Erythroblast (primary cell): ENCODE measurements around the gene CSNK1D.
"Not testable (repeated sequence)": the region's sequence is repeated elsewhere in the genome, so short reads cannot be mapped to it uniquely, and the experiment has no call there.

Experiments
- DNase-seq, 2 experiments: peaks; one replicate each; lab custom pipeline; 2025; lab: John Stamatoyannopoulos, UW
- GATA1 ChIP-seq: IDR thresholded peaks from 2 replicates; pipeline ENCODE4 v1.6.1; 2011; ENCODE audit warnings: low read depth, mild to moderate bottlenecking, control low read depth, low read length, moderate library complexity
- POLR2A ChIP-seq: IDR thresholded peaks from 2 replicates; pipeline ENCODE4 v1.6.1; 2011; ENCODE audit warnings: mild to moderate bottlenecking, low read length

Gene CSNK1D

GRCh38 chr17:82218349-82219075 is 55.0 kb downstream of the CSNK1D start:
- DNase-seq = no peak
- TF ChIP-seq GATA1 (no peak), POLR2A (no peak)

- TF ChIP-seq POLR2A (no peak), GATA1 (no peak)
Measured at GRCh38 chr17:82217530-82218204, 55.8 kb downstream of the CSNK1D start.

GRCh38 chr17:82217120-82217529 is 56.4 kb downstream of the CSNK1D start:
- TF ChIP-seq GATA1 = no peak
- no peak for TF ChIP-seq POLR2A
- DNase-seq = no peak

More at GRCh38 chr17:82217530-82218204, 55.8 kb downstream of the CSNK1D start:
- peak; percentile 49 to 50 for DNase-seq

DNA sequence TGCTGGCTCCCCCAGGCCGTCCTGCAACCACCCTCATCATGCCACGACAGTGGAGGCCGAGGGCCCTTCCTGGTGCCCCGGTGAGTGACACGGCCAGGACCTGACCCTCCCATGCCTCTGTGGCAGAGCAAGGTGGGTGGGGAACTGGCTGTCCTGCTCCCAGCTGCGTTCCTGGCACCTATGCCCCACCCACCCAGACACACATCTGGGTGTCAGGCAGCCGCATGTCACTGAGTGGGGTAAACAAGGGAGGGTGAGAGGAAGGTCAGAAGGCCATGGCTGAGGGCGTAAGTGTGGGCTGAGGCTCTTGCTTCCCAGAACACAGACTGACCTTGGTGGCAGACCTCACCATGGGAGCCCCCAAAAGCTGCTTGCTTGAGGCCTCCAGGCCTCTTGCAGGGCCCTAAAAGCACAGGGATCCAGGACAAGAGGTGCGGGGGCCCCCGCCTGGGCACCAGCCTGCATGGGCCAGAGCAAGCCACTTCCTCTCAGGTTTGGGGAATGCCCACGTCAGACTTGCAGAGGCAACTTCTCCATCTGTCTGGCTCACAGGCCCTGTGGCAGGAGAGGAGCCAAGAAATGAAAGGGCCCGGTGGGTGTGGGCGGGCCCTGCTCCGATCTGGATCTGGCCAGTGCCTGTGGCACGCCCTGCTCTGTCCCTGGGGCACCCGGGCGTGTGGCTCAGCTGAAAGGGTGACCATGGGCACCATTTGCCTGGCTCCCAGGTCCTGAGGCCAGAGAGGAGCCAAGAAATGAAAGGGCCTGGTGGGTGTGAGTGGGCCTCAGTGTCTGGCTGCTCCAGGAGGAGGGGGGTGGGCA is 57.0 kb downstream of the CSNK1D start:
- DNase-seq = peak; percentile 87 to 88
- TF ChIP-seq POLR2A = peak; percentile 71
- no peak for TF ChIP-seq GATA1

DNA sequence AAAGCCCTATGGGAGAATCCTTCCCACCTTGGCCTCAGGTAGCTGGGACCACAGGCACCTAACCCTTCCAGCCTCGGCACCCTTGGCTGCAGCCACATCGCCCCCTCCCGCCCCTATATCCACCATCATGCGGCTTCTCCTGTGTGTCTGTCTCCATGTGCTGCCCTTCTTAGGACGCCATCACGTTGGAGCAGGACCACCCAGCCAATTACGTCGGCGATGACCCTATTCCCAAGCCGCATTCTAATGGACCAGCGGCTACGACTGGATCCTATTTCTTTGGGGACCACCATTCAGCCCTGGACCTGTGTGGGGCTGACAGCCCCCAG is 57.6 kb downstream of the CSNK1D start:
- no peak for TF ChIP-seq POLR2A
- DNase-seq = no peak

DNA sequence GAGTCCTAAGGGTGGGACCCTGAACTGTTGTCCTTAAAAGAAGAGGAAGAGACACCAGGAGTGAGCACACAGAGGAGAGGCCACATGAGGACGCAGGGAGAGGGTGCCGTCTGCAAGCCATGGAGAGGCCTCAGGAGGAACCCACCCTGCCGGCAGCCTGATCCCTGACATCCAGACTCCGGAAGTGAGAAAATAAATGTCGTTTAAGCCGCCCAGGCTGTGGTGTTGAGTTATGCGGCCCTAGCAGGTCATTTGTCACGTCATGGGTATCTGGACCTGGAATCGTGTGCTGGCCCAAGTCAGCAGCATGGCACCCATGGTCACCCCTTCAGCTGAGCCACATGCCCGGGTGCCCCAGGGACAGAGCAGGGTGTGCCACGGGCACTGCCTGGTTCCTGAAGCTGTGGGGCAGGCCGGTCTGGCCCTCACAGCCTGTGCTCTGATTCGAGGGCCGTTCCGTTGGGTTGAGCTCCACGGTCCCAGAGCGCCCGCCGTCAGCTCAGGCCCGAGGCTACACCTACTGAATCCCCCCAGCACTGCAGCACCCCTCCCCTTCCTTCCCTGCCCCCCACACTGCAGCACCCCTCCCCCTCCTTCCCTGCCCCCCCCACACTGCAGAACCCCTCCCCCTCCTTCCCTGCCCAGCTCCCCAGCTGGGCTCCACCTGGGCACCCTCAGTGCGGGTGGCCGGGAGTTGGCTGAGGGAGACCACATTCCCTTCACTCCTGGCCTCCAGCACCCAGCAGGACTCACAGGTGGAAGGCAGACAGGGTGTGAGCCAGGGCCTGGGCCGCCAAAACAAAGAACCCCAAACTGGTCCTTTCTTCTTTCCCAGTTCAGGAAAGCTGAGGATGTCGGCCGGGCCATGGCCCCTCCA is 58.2 kb downstream of the CSNK1D start:
- peak; percentile 58 to 76 for DNase-seq
- no peak for TF ChIP-seq POLR2A
- TF ChIP-seq GATA1 = no peak

GRCh38 chr17:82214012-82214628 is 59.4 kb downstream of the CSNK1D start:
- TF ChIP-seq POLR2A (no peak), GATA1 (no peak)
- DNase-seq = no peak

GRCh38 chr17:82213251-82214011 is 60.1 kb downstream of the CSNK1D start:
- TF ChIP-seq GATA1 (no peak), POLR2A (no peak)
- peak; percentile 50 to 51 for DNase-seq

DNA sequence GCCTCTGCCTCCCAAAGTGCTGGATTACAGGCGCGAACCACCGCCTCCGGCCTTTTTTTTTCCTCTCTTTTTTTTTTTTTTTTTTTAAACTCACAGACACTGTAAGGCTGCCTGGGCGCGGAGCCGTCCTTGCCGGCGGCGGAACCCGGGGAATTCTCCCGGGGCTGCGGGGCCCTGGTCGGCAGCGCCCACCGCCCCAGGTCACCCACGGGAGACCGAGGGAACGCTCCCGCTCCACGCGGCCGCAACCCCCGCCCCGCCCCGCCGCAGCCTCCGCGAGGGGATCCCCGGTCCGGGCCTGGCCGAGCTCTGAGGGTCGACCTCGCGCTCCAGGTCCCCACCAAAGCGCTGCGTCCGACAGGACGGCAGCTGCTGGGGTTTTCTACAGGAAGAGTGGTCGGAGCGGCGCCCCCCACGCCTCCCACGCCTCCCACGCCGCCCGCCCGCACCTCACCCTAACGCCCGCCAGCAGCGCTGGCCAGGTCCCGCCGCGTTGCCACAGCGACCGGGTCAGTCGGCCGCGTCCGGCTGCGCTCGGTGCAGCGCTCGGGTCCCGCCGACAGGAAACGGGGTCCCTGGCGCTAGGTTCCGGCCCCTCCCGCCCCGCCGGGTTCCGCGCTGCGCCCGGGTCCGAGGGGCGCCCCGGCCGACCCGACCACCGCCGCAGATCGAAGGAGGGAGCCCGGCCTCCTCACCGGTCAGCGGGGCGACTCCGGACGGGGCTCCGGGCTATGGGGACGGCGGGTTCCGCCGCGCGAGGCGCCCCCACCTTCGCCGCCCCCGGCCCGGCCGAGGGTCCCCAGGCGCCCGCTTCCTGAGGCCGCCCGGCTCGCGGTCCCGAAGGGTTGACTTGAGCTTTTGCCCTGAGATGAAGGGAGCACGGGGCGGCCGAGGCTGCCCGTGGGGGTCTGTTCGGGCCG is 60.9 kb downstream of the CSNK1D start, which contains the start of gene CCDC57:
Gene CCDC57, minus strand, starts transcription at position 512 of the 920 bp plus-strand sequence. CDS start 10,898 bp downstream, outside the sequence.
- DNase-seq = peak; percentile 89 to 91
- TF ChIP-seq GATA1 (no peak), POLR2A (peak; percentile 45)

DNA sequence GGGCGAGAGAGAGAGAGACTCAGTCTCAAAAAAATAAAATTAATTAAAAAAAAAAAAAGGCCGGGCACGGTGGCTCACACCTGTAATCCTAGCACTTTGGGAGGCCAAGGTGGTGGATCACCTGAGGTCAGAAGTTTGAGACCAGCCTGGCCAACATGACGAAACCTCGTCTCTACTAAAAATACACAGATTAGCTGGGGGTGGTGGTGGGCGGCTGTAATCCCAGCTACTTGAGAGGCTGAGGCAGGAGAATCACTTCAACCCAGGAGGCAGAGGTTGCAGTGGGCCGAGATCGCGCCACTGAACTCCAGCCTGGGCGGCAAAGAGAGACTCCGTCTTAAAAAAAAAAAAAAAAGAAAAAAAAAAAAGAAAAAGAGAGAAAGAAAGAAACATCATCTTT is 62.8 kb downstream of the CSNK1D start:
- not testable (repeated sequence) for DNase-seq
